Right atrium auricular region (tissue), 2 donors: ENCODE measurements around the gene PSORS1C2. TPM values are rescaled to one million over a fixed set of nuclear protein-coding genes. Genes with fewer than 3 reads are reported as not detected.

Source experiments
- DNase-seq: peaks from one replicate; pipeline ENCODE4 v3.0.0-alpha.2; 2019; ENCODE audit warnings: low spot score
- H3K27ac ChIP-seq, 2 donors: fragments of 200-600 bp; sonication (generic); 1 replicate in 1 of 2; 2 replicates in 1 of 2; pipeline ENCODE4 v1.5.1; 2016 to 2019
- H3K27me3 ChIP-seq, 2 donors: fragments of 200-600 bp; sonication (generic); one replicate each; pipeline versions ENCODE4 v1.5.1 to v1.6.0; 2017 to 2019
- H3K36me3 ChIP-seq: fragments of 200-600 bp; sonication (generic); one replicate; pipeline ENCODE4 v1.5.1; 2016
- H3K4me1 ChIP-seq, 2 donors: fragments of 200-600 bp; sonication (generic); one replicate each; pipeline versions ENCODE4 v1.5.1 to v1.6.0; 2017 to 2019
- H3K4me3 ChIP-seq, 2 donors: fragments of 200-600 bp; sonication (generic); 1 replicate in 1 of 2; 2 replicates in 1 of 2; pipeline ENCODE4 v1.5.1; 2017 to 2019; ENCODE audit warnings: mild to moderate bottlenecking in 1 of 2, moderate library complexity in 1 of 2
- H3K9me3 ChIP-seq, 2 donors: fragments of 200-600 bp; sonication (generic); one replicate each; pipeline ENCODE4 v1.5.1; 2019
- CTCF ChIP-seq, 2 donors: fragments of 200-600 bp; sonication (generic); IDR thresholded peaks; one replicate each; pipeline ENCODE4 v1.5.1; 2019; ENCODE audit warnings: antibody characterized with exemption in 2 of 2
- total RNA-seq, 2 donors: library from RNA; depleted of rRNA; stranded (reverse); fragments of >200 nt; gene quantifications; one replicate each; pipeline ENCODE4 v1.1.0, GENCODE V29; 2016

Gene PSORS1C2
- total RNA-seq, 2 donors from 2014 or later, result not detected

- no peak overlapping the region for H3K4me3 ChIP-seq
- H3K4me1 ChIP-seq, result peaks cover 0 to 13% of the 10 kb centered on the region in 2 donors
- TF ChIP-seq CTCF (IDR thresholded peaks at IDR 0.05), result no peak
- no peak overlapping the region for H3K27ac ChIP-seq
- no peaks in the 10 kb centered on the region for H3K9me3 ChIP-seq
- no peak for DNase-seq
- H3K27me3 ChIP-seq, result no peaks in the 10 kb centered on the region
- H3K36me3 ChIP-seq, result peaks cover 15% of the 10 kb centered on the region
These were observed 6.5 kb upstream of the PSORS1C2 start for GRCh38 chr6:31145386-31145785.

GRCh38 chr6:31144970-31145340, 6.1 kb upstream of the PSORS1C2 start:
- Histone ChIP-seq H3K27me3 (no peaks in the 10 kb centered on the region), H3K9me3 (no peaks in the 10 kb centered on the region), H3K4me1 (peaks cover 0 to 13% of the 10 kb centered on the region in 2 donors), H3K4me3 (no peak overlapping the region), H3K36me3 (peaks cover 11% of the 10 kb centered on the region), H3K27ac (no peak overlapping the region)
- no peak for TF ChIP-seq CTCF (IDR thresholded peaks at IDR 0.05)
- no peak for DNase-seq

- H3K4me3 ChIP-seq, result no peak overlapping the region
- no peaks in the 10 kb centered on the region for H3K9me3 ChIP-seq
- H3K27ac ChIP-seq, result no peak overlapping the region
- no peak for TF ChIP-seq CTCF (IDR thresholded peaks at IDR 0.05)
- peaks cover 0 to 14% of the 10 kb centered on the region in 2 donors for H3K4me1 ChIP-seq
- peaks cover 7% of the 10 kb centered on the region for H3K36me3 ChIP-seq
- DNase-seq, result no peak
- no peaks in the 10 kb centered on the region for H3K27me3 ChIP-seq
These were observed 5.6 kb upstream of the PSORS1C2 start for GRCh38 chr6:31144296-31144969.

- Histone ChIP-seq H3K27ac (peak overlapping the region in 1 of 2 donors; percentile 40), H3K27me3 (no peaks in the 10 kb centered on the region), H3K4me3 (no peak overlapping the region), H3K36me3 (peaks cover 7% of the 10 kb centered on the region), H3K4me1 (peaks cover 0 to 18% of the 10 kb centered on the region in 2 donors), H3K9me3 (no peaks in the 10 kb centered on the region)
- no peak for TF ChIP-seq CTCF (IDR thresholded peaks at IDR 0.05)
- DNase-seq, result peak; percentile 74
These were observed 4.3 kb upstream of the PSORS1C2 start for GRCh38 chr6:31143148-31143547.

- Histone ChIP-seq H3K9me3 (no peaks in the 10 kb centered on the region), H3K4me1 (peaks cover 0 to 25% of the 10 kb centered on the region in 2 donors), H3K36me3 (peaks cover 7% of the 10 kb centered on the region), H3K4me3 (no peak overlapping the region), H3K27ac (peak overlapping the region in 1 of 2 donors; percentile 25), H3K27me3 (no peaks in the 10 kb centered on the region)
- TF ChIP-seq CTCF (IDR thresholded peaks at IDR 0.05), result no peak
- DNase-seq, result no peak
These were observed 3.5 kb upstream of the PSORS1C2 start for GRCh38 chr6:31142361-31142761.

GRCh38 chr6:31140643-31141042, 1.8 kb upstream of the PSORS1C2 start:
- Histone ChIP-seq H3K27me3 (no peaks in the 10 kb centered on the region), H3K4me3 (no peak overlapping the region), H3K36me3 (peaks cover 7% of the 10 kb centered on the region), H3K27ac (no peak overlapping the region), H3K4me1 (peaks cover 0 to 27% of the 10 kb centered on the region in 2 donors), H3K9me3 (no peaks in the 10 kb centered on the region)
- TF ChIP-seq CTCF (IDR thresholded peaks at IDR 0.05), result no peak
- no peak for DNase-seq
